ENCODE data around the gene MSH5. TPM values are rescaled to one million over a fixed set of nuclear protein-coding genes. Genes with fewer than 3 reads are reported as not detected.

Gene MSH5
- total and polyA plus RNA-seq, 9 of the 15 experiments (the other 6 are each of a cell fraction or from before 2014, with no cell fraction given) = 12.5 to 104 (median 46.6) TPM

DNA sequence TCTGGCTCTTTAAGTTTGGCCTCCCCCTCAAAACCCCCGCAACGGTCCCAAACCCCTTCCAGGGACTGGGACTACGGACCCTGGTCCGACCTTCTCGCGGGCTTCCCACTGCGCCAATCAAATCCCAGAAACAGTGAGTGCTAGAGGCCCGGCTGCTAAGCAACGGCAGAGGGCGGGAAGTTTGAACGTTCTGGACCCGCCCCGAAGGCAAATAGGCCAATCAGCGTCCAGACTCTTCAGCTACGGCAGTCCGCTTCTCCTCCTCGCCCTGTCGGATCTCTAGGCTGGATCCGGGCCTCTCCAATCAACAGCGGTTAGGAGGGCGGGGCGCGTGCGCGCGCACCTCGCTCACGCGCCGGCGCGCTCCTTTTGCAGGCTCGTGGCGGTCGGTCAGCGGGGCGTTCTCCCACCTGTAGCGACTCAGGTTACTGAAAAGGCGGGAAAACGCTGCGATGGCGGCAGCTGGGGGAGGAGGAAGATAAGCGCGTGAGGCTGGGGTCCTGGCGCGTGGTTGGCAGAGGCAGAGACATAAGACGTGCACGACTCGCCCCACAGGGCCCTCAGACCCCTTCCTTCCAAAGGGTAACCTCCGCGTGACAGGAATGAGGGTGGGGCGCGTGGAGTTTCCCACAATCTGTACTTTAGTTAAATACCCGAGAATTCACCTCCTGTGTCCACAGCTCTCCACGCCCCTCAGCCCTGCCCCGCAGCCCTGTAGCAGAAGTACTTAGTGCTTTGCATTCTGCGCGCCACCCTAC, at the start of gene MSH5 (continued):
- TF ChIP-seq, protein P1, sequence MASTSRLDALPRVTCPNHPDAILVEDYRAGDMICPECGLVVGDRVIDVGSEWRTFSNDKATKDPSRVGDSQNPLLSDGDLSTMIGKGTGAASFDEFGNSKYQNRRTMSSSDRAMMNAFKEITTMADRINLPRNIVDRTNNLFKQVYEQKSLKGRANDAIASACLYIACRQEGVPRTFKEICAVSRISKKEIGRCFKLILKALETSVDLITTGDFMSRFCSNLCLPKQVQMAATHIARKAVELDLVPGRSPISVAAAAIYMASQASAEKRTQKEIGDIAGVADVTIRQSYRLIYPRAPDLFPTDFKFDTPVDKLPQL (IDR thresholded peaks at IDR 0.05; ENCODE audit: extremely low read depth, insufficient read length) = no peak
- TF ChIP-seq ZNF274 (IDR thresholded peaks at IDR 0.05; ENCODE audit: borderline replicate concordance, low read depth, low read length) (no peak), TAF9B (IDR thresholded peaks at IDR 0.05; ENCODE audit: partially characterized antibody) (no peak), ZNF668 (CRISPR knock-in tag; IDR thresholded peaks at IDR 0.05) (peak; percentile 53; the same call in 1 of the 2 replicates), POLR2H (tag; IDR thresholded peaks at IDR 0.05; ENCODE audit: low read depth) (no peak), ZBED1 (IDR thresholded peaks at IDR 0.05) (no peak), DNMT1 (IDR thresholded peaks at IDR 0.05) (peak; percentile 77; the same call in 1 of the 2 replicates), ZFP1 (CRISPR knock-in tag; IDR thresholded peaks at IDR 0.05) (no peak), TOE1 (IDR thresholded peaks at IDR 0.05; ENCODE audit: borderline replicate concordance) (no peak), TOE1 (CRISPR knock-in tag; IDR thresholded peaks at IDR 0.05; ENCODE audit: borderline replicate concordance, low read depth) (peak; percentile 97; the same call in 1 of the 2 replicates), HNRNPLL (IDR thresholded peaks at IDR 0.05; ENCODE audit: low read depth, low read length, poor library complexity, severe bottlenecking) (peak; percentile 72), SIN3A (IDR thresholded peaks at IDR 0.05; ENCODE audit: borderline replicate concordance in 2 of 2, control insufficient read depth in 1 of 2, low read depth in 2 of 2, low read length in 2 of 2) (peak in 1 of 2 experiments; percentile 89; a peak in 1 of 4 replicates), BHLHE40 (IDR thresholded peaks at IDR 0.05; ENCODE audit: low read length) (peak; percentile 98), MYC (IDR thresholded peaks at IDR 0.05; ENCODE audit: low read depth, low read length) (peak; percentile 99), MYC (CRISPR knock-in tag; IDR thresholded peaks at IDR 0.05; ENCODE audit: borderline replicate concordance, low read depth) (peak; percentile 98)
- TF ChIP-seq, protein P2, sequence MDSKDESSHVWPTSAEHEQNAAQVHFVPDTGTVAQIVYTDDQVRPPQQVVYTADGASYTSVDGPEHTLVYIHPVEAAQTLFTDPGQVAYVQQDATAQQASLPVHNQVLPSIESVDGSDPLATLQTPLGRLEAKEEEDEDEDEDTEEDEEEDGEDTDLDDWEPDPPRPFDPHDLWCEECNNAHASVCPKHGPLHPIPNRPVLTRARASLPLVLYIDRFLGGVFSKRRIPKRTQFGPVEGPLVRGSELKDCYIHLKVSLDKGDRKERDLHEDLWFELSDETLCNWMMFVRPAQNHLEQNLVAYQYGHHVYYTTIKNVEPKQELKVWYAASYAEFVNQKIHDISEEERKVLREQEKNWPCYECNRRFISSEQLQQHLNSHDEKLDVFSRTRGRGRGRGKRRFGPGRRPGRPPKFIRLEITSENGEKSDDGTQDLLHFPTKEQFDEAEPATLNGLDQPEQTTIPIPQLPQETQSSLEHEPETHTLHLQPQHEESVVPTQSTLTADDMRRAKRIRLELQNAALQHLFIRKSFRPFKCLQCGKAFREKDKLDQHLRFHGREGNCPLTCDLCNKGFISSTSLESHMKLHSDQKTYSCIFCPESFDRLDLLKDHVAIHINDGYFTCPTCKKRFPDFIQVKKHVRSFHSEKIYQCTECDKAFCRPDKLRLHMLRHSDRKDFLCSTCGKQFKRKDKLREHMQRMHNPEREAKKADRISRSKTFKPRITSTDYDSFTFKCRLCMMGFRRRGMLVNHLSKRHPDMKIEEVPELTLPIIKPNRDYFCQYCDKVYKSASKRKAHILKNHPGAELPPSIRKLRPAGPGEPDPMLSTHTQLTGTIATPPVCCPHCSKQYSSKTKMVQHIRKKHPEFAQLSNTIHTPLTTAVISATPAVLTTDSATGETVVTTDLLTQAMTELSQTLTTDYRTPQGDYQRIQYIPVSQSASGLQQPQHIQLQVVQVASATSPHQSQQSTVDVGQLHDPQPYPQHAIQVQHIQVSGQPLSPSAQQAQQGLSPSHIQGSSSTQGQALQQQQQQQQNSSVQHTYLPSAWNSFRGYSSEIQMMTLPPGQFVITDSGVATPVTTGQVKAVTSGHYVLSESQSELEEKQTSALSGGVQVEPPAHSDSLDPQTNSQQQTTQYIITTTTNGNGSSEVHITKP (IDR thresholded peaks at IDR 0.05; ENCODE audit: partially characterized antibody) = no peak
- TF ChIP-seq, protein P3, sequence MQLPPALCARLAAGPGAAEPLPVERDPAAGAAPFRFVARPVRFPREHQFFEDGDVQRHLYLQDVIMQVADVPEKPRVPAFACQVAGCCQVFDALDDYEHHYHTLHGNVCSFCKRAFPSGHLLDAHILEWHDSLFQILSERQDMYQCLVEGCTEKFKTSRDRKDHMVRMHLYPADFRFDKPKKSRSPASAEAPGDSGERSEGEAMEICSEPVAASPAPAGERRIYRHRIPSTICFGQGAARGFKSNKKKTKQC (CRISPR knock-in tag; IDR thresholded peaks at IDR 0.05) = no peak
- TF ChIP-seq, protein P4, sequence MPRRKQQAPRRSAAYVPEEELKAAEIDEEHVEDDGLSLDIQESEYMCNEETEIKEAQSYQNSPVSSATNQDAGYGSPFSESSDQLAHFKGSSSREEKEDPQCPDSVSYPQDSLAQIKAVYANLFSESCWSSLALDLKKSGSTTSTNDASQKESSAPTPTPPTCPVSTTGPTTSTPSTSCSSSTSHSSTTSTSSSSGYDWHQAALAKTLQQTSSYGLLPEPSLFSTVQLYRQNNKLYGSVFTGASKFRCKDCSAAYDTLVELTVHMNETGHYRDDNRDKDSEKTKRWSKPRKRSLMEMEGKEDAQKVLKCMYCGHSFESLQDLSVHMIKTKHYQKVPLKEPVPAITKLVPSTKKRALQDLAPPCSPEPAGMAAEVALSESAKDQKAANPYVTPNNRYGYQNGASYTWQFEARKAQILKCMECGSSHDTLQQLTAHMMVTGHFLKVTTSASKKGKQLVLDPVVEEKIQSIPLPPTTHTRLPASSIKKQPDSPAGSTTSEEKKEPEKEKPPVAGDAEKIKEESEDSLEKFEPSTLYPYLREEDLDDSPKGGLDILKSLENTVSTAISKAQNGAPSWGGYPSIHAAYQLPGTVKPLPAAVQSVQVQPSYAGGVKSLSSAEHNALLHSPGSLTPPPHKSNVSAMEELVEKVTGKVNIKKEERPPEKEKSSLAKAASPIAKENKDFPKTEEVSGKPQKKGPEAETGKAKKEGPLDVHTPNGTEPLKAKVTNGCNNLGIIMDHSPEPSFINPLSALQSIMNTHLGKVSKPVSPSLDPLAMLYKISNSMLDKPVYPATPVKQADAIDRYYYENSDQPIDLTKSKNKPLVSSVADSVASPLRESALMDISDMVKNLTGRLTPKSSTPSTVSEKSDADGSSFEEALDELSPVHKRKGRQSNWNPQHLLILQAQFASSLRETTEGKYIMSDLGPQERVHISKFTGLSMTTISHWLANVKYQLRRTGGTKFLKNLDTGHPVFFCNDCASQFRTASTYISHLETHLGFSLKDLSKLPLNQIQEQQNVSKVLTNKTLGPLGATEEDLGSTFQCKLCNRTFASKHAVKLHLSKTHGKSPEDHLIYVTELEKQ (CRISPR knock-in tag; IDR thresholded peaks at IDR 0.05) = no peak
